ENCODE measurements around the gene CMTM5.
"Not testable (repeated sequence)": the region's sequence is repeated elsewhere in the genome, so short reads cannot be mapped to it uniquely, and the experiment has no call there.

- not testable (repeated sequence) for TF ChIP-seq EZH2 (IDR thresholded peaks at IDR 0.05; ENCODE audit: borderline replicate concordance, low read depth, low read length, severe bottlenecking); CTCF (IDR thresholded peaks at IDR 0.05; ENCODE audit: extremely low read depth in 1 of 2, insufficient read depth in 1 of 2, low read depth in 1 of 2, low read length in 2 of 2); MYC (IDR thresholded peaks at IDR 0.05; ENCODE audit: low read depth, low read length)
These were observed 13.0 kb downstream of the CMTM5 start for GRCh38 chr14:23389871-23390270.
